Measurements from ENCODE around the gene MYO3B. TPM values are rescaled to one million over a fixed set of nuclear protein-coding genes. Genes with fewer than 3 reads are reported as not detected.

Gene MYO3B
- total and polyA plus RNA-seq, 2 of the 8 experiments (the other 6 are each of a cell fraction or from before 2014, with no cell fraction given): 0.17 to 0.19 TPM

- ChIA-PET CTCF (ENCODE audit: partially characterized antibody) (interaction anchor here (0.6 kb wide), 1 partner anchor 186 kb away, joined by 3 read pairs; no protein-coding TSS in a partner anchor), POLR2A (ENCODE audit: partially characterized antibody) (interaction anchor here (1.0 kb wide), 1 partner anchor 316 kb away, joined by 3 read pairs; the partner anchor contains the start of gene METTL5)
- no peak overlapping the region for H3K4me3 ChIP-seq (ENCODE audit: extremely low read depth in 1 of 4, insufficient read depth in 2 of 4, low read depth in 3 of 4, low read length in 4 of 4)
- H2AK5ac ChIP-seq (ENCODE audit: low read depth, low read length): no peak overlapping the region
- H3K27me3 ChIP-seq (replicated peaks in 1 of 4; ENCODE audit: control insufficient read depth in 3 of 4, extremely low read depth in 1 of 4, insufficient read depth in 3 of 4, low read length in 3 of 4): no peaks in the 10 kb centered on the region; a peak in 1 of 7 replicates
- H3K9me3 ChIP-seq (ENCODE audit: insufficient read depth in 2 of 2, low read depth in 1 of 2, low read length in 1 of 2): no peaks in the 10 kb centered on the region
- H2BK120ac ChIP-seq (replicated peaks; ENCODE audit: low read depth, low read length): no peak overlapping the region
- H4K5ac ChIP-seq (ENCODE audit: insufficient read length, low read depth, low read length): no peak overlapping the region
- no peaks in the 10 kb centered on the region for H4K20me1 ChIP-seq (replicated peaks in 1 of 2; ENCODE audit: control insufficient read depth in 1 of 2, insufficient read depth in 2 of 2, low read length in 2 of 2)
- no peak overlapping the region for H2BK15ac ChIP-seq (ENCODE audit: low read length)
- no peak overlapping the region for H2AFZ ChIP-seq (ENCODE audit: low read length)
- 91% methylated on average over 5 of the region's 5 CpGs; no CpG with 5 or more reads in 1 of the 2 experiments for WGBS, 2 experiments (ENCODE audit: extremely low coverage in 1 of 2, insufficient coverage in 1 of 2, insufficient read length in 1 of 2, insufficient replicate concordance in 2 of 2, low coverage in 1 of 2, low lambda C conversion rate in 2 of 2, missing lambda C conversion rate in 1 of 2)
- H3K79me1 ChIP-seq (ENCODE audit: low read depth, low read length): no peaks in the 10 kb centered on the region
- H3K14ac ChIP-seq (ENCODE audit: insufficient read length): no peak overlapping the region
- H3K4me2 ChIP-seq (ENCODE audit: insufficient read depth in 1 of 2, low read depth in 2 of 2, low read length in 2 of 2): no peak overlapping the region
- no peak overlapping the region for H3K56ac ChIP-seq (replicated peaks; ENCODE audit: insufficient read length, low read depth, low read length)
- no peak overlapping the region for H4K91ac ChIP-seq (replicated peaks; ENCODE audit: insufficient read length, low read length)
- no peak overlapping the region for H2BK20ac ChIP-seq (ENCODE audit: low read length)
- no peak overlapping the region for H3K9ac ChIP-seq (replicated peaks in 1 of 4; ENCODE audit: extremely low read depth in 1 of 4, low read depth in 3 of 4, low read length in 3 of 4)
- 0 out of 2 replicates have a peak overlapping the region, but pooled peaks have one; percentile 48 for H4K8ac ChIP-seq (ENCODE audit: extremely low read depth, insufficient read depth, low read length)
- TF ChIP-seq E2F6 (IDR thresholded peaks at IDR 0.05): no peak
- no peaks in the 10 kb centered on the region for H3K23me2 ChIP-seq (ENCODE audit: low read depth, low read length)
- no peaks in the 10 kb centered on the region for H3K36me3 ChIP-seq (ENCODE audit: control insufficient read depth in 2 of 4, insufficient read depth in 4 of 4, low read length in 3 of 4)
- 0 out of 2 replicates have a peak overlapping the region, but pooled peaks have one; percentile 27 for H2BK12ac ChIP-seq (ENCODE audit: low read depth, low read length)
- H3K79me2 ChIP-seq (ENCODE audit: control insufficient read depth in 1 of 2, insufficient read depth in 2 of 2, low read length in 2 of 2): no peaks in the 10 kb centered on the region
- H3K23ac ChIP-seq (ENCODE audit: insufficient read length): no peak overlapping the region
- peaks cover 0 to 3% (median 0%) of the 10 kb centered on the region in 4 experiments; a peak in 3 of 7 replicates for H3K4me1 ChIP-seq (replicated peaks in 1 of 4; ENCODE audit: control insufficient read depth in 3 of 4, insufficient read depth in 4 of 4, low read length in 3 of 4)
- no peak for DNase-seq (ENCODE audit: low read depth in 1 of 2, low spot score in 2 of 2)
- no peak overlapping the region for H3K4ac ChIP-seq (replicated peaks; ENCODE audit: insufficient read length, low read depth, low read length)
- H3K18ac ChIP-seq (ENCODE audit: extremely low read depth, low read length): no peak overlapping the region; the same call in 1 of the 2 replicates
- no peak for FAIRE-seq
- no peak overlapping the region for H3K27ac ChIP-seq (ENCODE audit: low read depth, low read length)
- no peak overlapping the region for H2BK5ac ChIP-seq (ENCODE audit: low read depth, low read length)
These were observed 37.4 kb upstream of the MYO3B start for GRCh38 chr2:170140561-170140960.
